KOPT-K1 (cell line): ENCODE data around the gene EZR.

Source experiments
- H3K27ac ChIP-seq: fragments of 200-600 bp; sonication (generic); 2 replicates; pipeline ENCODE4 v1.5.1; 2016; ENCODE audit warnings: antibody characterized with exemption, mild to moderate bottlenecking, low read depth, low read length; ENCODE audit not compliant: poor library complexity, severe bottlenecking
- H3K36me3 ChIP-seq: fragments of 200-600 bp; sonication (generic); 2 replicates; pipeline ENCODE4 v1.5.1; 2017; ENCODE audit warnings: antibody characterized with exemption, mild to moderate bottlenecking, low read length, moderate library complexity; ENCODE audit not compliant: insufficient read depth
- H3K9me3 ChIP-seq: fragments of 200-600 bp; sonication (generic); 2 replicates; pipeline ENCODE4 v1.5.1; 2017; ENCODE audit warnings: antibody characterized with exemption, low read length, mild to moderate bottlenecking; ENCODE audit not compliant: insufficient read depth, poor library complexity, severe bottlenecking

Gene EZR

DNA sequence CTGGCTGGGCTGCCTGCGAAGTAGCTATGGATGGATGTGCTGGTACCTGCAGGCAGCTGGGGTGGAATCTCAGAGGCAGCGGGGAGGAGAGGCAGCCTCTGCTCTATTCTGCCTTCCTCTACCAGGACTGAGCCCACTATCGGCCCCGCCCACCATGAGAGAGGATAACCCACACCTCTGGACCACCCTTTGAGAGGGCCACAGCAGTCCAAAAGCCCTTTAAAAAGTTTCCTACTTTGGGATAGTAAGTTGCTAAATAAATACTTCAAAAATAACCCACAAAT is 36.1 kb downstream of the EZR start:
- no peak overlapping the region for H3K27ac ChIP-seq

DNA sequence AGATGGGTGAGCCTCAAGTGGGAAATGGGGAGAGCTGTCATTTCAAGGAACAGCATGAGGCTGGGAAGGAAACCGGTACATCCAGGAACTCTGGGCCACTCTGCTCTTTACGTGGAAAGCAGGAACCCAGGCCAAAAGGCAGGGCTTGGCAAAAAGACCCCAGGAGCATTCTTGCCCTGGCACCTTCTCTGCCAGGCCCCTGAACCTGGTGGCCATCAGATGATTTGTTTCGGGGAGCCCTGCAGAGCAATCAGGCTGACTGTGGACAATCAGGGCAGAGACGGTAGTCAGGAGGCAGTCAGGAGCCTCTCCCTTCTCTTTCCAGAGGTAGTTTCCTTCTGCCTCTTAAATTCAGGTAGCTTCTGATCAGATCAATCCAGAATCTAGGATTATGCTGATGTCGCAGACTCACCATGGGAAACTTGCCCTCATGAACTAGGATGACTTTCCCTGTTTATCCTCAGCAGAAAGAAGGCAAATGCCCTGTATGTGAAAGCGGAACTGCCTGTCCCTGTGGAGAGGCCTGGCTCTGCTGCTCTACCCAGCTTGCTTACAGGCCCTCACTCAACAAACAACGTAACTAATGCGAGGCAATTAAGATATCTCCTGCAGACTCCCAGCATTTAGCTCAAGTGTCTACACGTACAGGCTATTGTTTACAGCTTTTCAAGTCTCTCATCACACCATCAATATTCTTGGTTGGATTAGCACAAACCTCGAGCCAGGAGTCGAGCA is 36.6 kb downstream of the EZR start:
- Histone ChIP-seq H3K9me3 (no peaks in the 10 kb centered on the region), H3K36me3 (peaks cover 100% of the 10 kb centered on the region), H3K27ac (no peak overlapping the region)

More for the DNA sequence above, 36.1 kb downstream of the EZR start:
- no peaks in the 10 kb centered on the region for H3K9me3 ChIP-seq
- H3K36me3 ChIP-seq: peaks cover 100% of the 10 kb centered on the region

DNA sequence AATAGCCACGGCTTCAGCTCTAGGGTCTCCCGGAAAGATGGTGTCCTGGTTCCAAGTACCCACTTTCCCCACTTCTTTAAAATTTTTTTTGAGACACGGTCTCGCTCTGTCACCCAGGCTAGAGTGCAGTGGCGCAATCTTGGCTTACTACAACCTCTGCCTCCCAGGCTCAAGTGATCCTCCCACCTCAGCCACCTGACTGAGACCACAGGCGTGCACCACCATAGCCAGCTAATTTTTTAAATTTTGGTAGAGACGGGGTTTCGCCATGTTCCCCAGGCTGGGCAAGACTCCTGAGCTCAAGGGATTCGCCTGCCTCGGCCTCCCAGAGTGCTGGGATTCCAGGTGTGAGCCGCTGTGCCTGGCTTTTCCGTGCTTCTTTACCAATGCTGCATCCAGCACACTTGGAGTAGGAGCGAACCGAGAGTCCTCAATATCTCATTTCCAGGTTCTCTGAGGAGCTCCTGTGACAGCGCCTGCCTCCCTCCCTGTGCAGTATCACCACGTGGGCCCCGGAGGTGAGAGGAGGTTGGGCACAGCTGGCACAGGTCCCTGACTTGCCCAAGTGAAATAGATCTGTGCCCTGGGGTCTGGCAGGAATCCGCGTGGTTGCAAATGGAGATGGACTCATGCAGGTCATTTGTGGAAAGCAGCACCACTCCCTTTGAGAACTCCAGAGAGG is 37.3 kb downstream of the EZR start:
- H3K27ac ChIP-seq: no peak overlapping the region
- peaks cover 100% of the 10 kb centered on the region for H3K36me3 ChIP-seq
- no peaks in the 10 kb centered on the region for H3K9me3 ChIP-seq

DNA sequence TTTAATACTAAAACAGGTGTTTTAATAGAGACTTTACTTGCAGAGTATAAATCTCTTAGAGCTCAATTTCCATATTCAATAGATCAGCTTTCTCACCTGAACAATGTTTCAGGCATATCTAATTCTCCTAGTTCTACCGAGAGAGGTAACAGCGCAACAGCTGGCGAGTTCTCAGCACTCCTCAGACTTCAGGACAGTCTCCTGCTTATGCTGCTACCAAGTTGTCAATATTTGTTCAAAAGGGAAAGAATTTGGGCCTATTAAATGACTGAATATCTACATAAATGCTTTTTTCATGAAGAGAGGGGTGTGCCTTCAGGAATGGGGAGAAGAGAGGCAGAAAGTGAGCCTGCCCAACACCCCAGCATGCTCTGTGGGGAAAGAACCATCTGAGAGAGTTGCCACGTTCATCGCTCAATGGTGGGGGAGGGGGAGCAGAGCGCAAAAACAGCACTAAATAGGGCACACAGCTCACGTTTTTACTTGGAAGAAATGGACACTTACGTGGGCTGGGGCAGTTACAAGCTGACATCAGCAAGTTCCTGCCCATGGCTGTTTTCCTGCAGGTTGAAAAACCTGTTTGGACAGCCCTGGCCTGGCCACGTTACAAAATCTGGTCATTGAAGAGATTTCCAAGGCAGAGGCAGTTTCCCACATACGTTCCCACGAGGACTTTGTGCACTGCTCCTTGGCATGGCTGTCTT is 38.0 kb downstream of the EZR start:
- Histone ChIP-seq H3K27ac (no peak overlapping the region), H3K9me3 (no peaks in the 10 kb centered on the region), H3K36me3 (peaks cover 100% of the 10 kb centered on the region)

DNA sequence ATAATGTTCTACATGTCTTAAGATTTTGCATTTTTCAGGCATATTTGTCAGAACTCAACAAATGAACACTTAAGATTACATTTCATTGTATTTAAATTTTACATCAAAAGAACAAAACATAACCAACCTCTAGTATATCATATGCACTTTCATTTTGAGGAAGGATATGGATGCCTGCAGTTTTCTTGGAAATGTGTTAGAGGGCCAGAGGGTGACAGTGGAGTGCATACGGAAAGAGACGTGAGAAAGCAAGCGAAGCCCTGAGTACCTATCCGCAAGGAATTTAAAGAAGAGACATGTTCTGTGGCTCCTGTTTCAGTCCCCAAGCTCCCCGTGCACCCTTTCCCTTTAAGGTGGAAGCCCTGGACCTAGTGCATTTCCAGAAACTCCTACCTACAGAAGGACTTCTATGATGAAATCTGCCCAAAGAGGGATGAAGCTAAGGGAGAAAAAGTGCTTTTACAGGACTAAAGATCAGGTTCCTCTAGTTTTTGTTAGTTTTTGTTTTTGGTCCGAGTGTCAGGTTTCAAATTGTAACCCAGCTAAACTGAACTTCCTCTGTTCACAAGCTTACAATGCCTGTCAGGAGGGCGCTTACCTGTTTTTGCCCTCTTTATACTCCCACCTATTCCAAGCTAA is 38.8 kb downstream of the EZR start:
- H3K9me3 ChIP-seq: no peaks in the 10 kb centered on the region
- peaks cover 100% of the 10 kb centered on the region for H3K36me3 ChIP-seq
- no peak overlapping the region for H3K27ac ChIP-seq

DNA sequence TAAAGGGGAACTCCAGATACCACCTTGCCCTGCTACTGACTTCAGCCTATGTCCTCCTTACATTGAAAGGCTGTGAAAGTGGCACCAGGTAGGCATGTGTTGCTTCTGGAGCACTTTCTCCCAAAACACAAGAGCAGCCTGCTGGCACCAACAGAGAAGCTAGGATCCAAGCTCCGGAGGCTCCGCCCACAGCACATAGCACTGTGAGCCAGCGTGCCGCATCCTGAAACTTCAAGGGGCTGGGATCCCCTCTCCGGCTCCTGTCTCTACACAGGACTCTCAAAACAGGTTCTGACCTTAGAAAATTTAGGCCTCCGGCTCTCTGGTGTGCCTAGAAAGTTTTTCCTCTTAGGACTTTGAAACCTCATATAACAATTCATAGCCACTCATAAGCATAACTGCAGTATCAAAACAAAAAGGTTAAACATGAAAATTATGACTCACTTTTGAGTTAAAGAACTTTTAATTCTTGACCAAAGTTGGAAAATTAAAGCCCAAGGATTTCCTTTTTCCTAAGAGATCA is 41.1 kb downstream of the EZR start:
- H3K9me3 ChIP-seq: no peaks in the 10 kb centered on the region
- peaks cover 100% of the 10 kb centered on the region for H3K36me3 ChIP-seq
- no peak overlapping the region for H3K27ac ChIP-seq

DNA sequence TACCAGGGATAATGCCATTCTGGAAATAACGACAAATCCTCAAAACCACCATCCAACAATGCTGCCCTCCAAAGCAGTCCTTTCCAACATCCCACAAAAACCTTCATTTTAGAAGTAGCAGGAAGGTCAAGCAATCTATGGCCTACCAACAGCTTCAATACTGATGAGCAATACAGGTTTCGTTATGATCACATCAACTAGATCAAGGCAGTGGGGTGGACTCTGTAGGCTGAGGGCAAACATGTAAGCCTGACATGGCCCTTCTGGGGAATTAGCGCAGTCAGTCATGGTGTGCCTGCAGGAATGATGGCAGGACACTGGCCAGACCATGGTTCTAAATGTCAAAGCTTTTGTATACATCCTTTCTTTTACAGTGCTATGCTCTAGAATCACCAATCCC is 41.7 kb downstream of the EZR start:
- Histone ChIP-seq H3K9me3 (no peaks in the 10 kb centered on the region), H3K36me3 (peaks cover 100% of the 10 kb centered on the region), H3K27ac (no peak overlapping the region)

DNA sequence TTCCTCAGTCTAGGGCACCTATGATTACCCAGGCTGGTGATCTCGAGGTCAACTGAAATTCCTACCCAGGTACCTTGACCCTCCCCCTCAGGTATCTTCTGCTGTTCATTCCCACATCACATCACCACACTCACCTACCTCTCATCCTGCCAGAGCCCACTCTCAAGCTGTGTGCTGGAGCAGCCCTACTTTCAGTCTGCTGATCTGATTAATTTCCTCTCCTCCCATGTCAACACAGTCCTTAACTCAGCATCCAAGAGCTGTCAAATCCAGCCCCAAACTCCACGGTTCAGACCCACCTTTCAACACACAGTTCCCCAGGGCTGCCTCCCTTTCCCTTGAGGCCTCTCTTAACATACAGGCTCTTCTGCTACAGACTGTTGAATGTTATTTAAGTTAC is 42.4 kb downstream of the EZR start:
- peaks cover 100% of the 10 kb centered on the region for H3K36me3 ChIP-seq
- H3K9me3 ChIP-seq: no peaks in the 10 kb centered on the region
- no peak overlapping the region for H3K27ac ChIP-seq

DNA sequence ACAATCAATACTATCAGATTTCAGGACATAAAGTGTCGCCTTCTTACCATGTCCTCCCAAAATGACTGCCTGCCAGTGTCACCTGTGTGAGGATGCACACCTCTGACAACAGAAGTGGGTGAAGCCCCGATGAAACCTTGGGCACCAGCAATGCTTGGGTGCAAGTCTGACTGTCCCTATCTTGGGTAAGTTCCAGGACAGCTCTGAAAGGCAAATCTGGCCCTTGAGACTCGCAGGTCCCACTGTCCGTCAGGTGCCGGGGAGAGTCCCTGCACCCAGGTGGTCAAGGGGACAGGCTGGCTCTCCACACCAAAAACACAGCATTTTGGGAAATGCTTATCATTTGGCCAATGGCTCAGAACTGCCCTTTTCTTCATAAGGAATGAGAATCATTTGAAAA is 43.3 kb downstream of the EZR start:
- Histone ChIP-seq H3K36me3 (peaks cover 100% of the 10 kb centered on the region), H3K27ac (no peak overlapping the region), H3K9me3 (no peaks in the 10 kb centered on the region)

DNA sequence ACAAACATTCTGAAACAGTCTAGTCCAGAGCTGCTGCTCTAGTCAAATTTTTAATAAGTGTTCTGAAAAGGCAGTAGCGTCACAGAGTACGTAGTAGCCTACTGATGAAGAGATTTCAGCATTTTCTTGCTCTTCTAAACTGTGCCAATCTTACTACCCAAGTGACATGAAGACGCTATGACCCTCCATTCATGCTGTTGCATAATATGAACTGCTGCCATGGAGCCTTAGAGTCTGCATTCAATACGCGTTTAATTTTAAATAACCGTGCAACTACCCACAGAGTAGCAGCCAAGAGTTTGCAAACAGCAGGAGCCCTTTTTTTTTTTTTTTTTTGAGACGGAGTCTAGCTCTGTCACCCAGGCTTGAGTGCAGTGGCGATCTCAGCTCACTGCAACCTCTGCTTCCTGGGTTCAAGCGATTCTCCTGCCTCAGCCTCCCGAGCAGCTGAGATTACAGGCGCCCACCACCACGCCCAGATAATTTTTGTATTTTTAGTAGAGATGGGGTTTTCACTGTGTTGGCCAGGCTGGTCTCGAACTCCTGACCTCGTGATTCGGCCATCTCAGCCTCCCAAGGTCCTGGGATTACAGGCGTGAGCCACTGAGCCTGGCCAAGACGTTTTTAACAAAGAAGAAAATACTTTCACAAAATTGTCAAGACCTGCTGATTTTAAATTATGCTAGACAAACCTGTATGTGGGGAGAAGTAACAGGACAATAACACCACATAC is 44.3 kb downstream of the EZR start:
- Histone ChIP-seq H3K9me3 (no peaks in the 10 kb centered on the region), H3K27ac (no peak overlapping the region), H3K36me3 (peaks cover 100% of the 10 kb centered on the region)

DNA sequence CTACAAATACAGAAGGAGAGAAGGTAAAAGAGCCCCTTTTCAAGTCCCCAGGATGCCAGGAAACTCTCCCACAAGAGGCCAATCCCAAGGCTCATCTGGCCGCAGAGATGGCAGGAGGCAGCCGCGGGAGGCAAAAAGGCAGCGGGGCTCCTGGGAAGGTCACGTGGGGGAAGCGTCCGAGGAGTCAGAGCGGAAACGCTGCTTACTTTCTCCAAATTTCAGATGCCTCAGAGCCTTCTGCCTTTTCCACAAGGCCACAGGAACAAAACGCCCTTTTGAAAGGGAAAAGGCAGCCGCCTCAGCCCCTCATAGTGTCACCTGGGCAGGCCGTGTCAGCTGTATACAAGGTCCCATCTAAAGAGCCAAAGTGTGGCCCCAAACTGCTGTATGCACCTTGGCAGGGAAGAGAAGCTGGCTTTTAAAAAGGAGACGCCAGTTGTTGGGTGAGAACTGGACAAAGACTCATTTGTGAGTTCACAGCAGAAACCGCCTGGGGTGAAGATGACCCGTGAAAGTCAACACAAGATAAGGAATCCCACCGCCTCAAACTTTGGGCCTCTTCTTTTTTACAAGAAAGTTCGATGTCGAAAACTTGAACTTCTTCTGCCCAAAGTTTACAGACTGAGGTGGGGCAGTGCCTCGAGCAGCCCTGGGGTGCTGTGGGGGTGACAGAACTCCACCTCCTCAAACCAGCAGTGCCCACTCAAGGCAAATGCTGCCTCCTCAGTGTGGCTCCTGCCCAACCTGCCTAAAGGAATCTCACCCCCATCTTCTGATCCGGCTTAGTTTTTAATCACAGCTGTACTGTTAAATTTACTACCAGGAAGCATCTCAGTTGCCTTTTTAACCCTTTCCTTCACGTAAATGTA is 45.4 kb downstream of the EZR start:
- Histone ChIP-seq H3K27ac (no peak overlapping the region), H3K36me3 (peaks cover 100% of the 10 kb centered on the region)

DNA sequence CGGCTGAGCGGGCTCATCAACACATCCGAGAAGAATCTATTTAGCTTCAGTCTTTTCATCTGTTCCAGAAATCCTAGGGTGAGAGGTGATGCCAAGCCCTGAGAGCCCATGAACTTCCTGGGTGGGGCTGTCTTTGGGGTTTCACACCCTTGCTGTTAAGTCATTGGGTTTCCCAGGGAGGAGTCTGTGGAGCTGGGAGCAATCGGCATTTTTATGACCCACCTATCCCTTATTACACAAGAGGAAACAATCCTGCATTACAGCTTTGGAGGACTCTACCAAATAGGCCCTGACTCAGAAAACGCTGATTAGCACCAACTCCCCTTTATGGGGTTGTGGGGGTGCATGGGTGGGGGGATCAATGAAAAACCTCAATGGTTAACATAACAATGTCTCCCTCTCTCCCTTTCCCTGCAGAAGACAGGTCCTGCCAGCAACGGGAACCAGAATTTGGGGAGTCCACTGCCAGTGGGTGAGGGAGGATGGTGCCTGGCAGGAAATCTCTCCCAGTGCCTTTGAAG is 46.3 kb downstream of the EZR start:
- Histone ChIP-seq H3K27ac (no peak overlapping the region), H3K36me3 (peaks cover 100% of the 10 kb centered on the region), H3K9me3 (no peaks in the 10 kb centered on the region)

More for the DNA sequence above, 45.4 kb downstream of the EZR start:
- no peaks in the 10 kb centered on the region for H3K9me3 ChIP-seq

DNA sequence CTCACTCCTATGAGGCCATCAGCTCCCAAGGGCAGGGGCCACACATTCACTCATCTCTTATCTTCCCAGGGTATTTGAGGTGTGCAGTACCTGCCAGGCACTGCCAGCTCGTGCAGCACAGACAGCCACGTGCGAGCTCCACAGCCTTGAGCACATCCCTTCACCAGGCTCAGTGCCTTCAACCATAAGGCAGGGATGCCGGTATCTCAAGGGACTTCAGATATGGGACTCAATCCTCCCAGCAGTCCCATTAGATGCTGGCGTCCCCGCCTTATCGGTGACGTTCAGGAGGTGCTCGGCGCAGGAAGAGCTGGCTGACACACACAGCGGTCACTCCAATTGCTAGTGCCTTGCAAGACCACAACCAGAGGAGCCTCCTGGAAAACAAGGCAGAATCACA is 47.0 kb downstream of the EZR start:
- Histone ChIP-seq H3K9me3 (no peaks in the 10 kb centered on the region), H3K27ac (no peak overlapping the region), H3K36me3 (peaks cover 100% of the 10 kb centered on the region)
